Lower leg skin (tissue), 4 donors: ENCODE results near the gene IDE. TPM values are rescaled to one million over a fixed set of nuclear protein-coding genes. Genes with fewer than 3 reads are reported as not detected.
"Not testable (repeated sequence)": the region's sequence is repeated elsewhere in the genome, so short reads cannot be mapped to it uniquely, and the experiment has no call there.

ENCODE experiments used
- DNase-seq, 2 donors: peaks; one replicate each; pipeline ENCODE4 v3.0.0-alpha.2; 2019; ENCODE audit warnings: low spot score in 2 of 2
- H3K4me3 ChIP-seq: fragments of 200-600 bp; sonication (generic); 2 replicates; pipeline ENCODE4 v1.5.1; 2017; ENCODE audit warnings: mild to moderate bottlenecking, low read depth; ENCODE audit not compliant: poor library complexity, severe bottlenecking
- CTCF ChIP-seq, 3 donors: fragments of 450-650 bp; IDR thresholded peaks; one replicate each; pipeline ENCODE4 v1.5.1; 2016; ENCODE audit warnings: antibody characterized with exemption in 3 of 3, mild to moderate bottlenecking in 3 of 3, moderate library complexity in 2 of 3
- POLR2A ChIP-seq, 2 donors: fragments of 450-650 bp; IDR thresholded peaks; one replicate each; pipeline ENCODE4 v1.6.1; 2016 to 2017; ENCODE audit warnings: antibody characterized with exemption in 2 of 2, mild to moderate bottlenecking in 1 of 2, moderate library complexity in 1 of 2
- WGBS, 2 donors: methylation state at CpG; one replicate each; pipeline ENCODE4 v1.1.5; 2018; 5-methylcytosine and 5-hydroxymethylcytosine counted together
- intact Hi-C: fragments of 100-400 bp; cut with DNase I; formaldehyde crosslinking; loops from one replicate; pipeline ENCODE4 v1.15.0; 2023; ENCODE audit warnings: low total_unique reads
- total RNA-seq, 4 donors: library from RNA; depleted of rRNA; stranded (reverse); fragments of >200 nt; gene quantifications; one replicate each; pipeline ENCODE4 v1.1.0, GENCODE V29; 2016

The IDE gene
- total RNA-seq, 4 donors from 2014 or later = 189 to 443 (median 287) TPM

DNA sequence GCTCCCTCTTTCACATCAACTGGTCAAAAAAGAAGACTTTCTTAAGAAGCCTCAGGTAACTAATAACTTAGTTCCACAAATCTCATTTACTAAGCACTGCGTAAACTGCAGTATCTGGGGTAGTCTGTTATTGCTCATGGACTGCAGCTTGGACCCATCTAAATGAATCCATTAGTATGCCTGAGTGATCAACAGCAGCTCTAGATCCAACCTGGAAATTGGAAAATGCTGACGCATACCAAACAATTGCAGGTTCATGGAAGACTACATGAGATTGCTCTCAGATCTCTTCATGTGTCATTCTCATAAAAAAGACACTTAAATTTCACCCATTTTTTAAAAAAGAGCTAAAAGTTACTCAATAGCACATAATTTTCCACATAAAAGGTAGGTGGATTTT lies 121.6 kb downstream of the IDE start:
- no peak overlapping the region for H3K4me3 ChIP-seq
- DNase-seq = no peak
- TF ChIP-seq POLR2A (IDR thresholded peaks at IDR 0.05) (no peak), CTCF (IDR thresholded peaks at IDR 0.05) (no peak)
- 98 to 100% methylated on average over 2 of the region's 2 CpGs for WGBS, 2 donors
- intact Hi-C loops = no loop called here

- WGBS, 2 donors = 88% methylated on average over 7 of the region's 7 CpGs
- intact Hi-C loops = no loop called here
- DNase-seq = no peak
Observed at GRCh38 chr10:92451431-92451830, 122.5 kb downstream of the IDE start.

GRCh38 chr10:92450896-92451295 lies 123.0 kb downstream of the IDE start:
- intact Hi-C loops = no loop called here
- no peak for DNase-seq

More at GRCh38 chr10:92451431-92451830, 122.5 kb downstream of the IDE start:
- no peak overlapping the region for H3K4me3 ChIP-seq
- TF ChIP-seq POLR2A (IDR thresholded peaks at IDR 0.05) (no peak), CTCF (IDR thresholded peaks at IDR 0.05) (no peak)

GRCh38 chr10:92440578-92440977 lies 133.3 kb downstream of the IDE start:
- 92 to 94% methylated on average over 5 of the region's 5 CpGs for WGBS, 2 donors
- no peak overlapping the region for H3K4me3 ChIP-seq
- intact Hi-C loops = no loop called here
- no peak for DNase-seq
- TF ChIP-seq CTCF (IDR thresholded peaks at IDR 0.05) (no peak), POLR2A (IDR thresholded peaks at IDR 0.05) (no peak)

More at GRCh38 chr10:92450896-92451295, 123.0 kb downstream of the IDE start:
- H3K4me3 ChIP-seq = no peak overlapping the region
- TF ChIP-seq CTCF (IDR thresholded peaks at IDR 0.05) = no peak
- no peak for TF ChIP-seq POLR2A (IDR thresholded peaks at IDR 0.05)
- WGBS, 2 donors = 92 to 94% methylated on average over 2 of the region's 2 CpGs

DNA sequence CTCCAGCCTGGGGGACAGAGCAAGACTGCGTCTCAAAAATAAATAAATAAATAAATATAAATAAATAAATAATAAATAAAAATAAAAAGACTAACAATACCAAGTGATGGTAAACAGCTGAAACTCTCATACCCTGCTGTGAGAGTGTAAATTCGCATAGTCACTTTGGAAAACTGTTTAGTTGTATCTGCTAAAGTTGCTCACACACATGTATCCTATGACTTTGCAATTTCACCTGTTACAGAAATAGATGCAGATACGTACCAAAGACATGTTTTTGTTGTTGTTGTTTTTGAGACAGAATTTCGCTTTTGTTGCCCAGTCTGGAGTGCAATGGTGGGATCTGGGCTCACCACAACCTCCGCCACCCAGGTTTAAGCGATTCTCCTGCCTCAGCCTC lies 135.7 kb downstream of the IDE start:
- intact Hi-C loops = no loop called here
- TF ChIP-seq POLR2A (IDR thresholded peaks at IDR 0.05) = no peak
- no peak for TF ChIP-seq CTCF (IDR thresholded peaks at IDR 0.05)
- no peak for DNase-seq
- WGBS, 2 donors = 91 to 95% methylated on average over 6 of the region's 6 CpGs
- no peak overlapping the region for H3K4me3 ChIP-seq

DNA sequence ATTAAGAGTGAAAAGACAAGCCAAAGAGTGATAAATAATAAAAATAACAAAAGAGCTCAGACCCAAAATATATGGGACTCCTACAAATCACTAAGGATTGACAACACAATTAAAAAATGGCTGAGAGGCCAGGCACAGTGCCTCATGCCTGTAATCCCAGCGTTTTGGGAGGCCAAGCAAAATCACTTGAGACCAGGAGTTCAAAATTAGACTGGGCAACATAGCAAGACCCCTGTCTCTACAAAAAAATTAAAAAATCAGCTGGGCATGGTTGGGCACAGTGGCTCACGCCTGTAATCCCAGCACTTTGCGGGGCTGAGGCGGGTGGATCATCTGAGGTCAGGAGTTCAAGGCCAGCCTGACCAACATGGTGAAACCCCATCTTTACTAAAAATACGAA lies 137.3 kb downstream of the IDE start:
- no peak overlapping the region for H3K4me3 ChIP-seq
- TF ChIP-seq POLR2A (IDR thresholded peaks at IDR 0.05) = no peak
- no peak for TF ChIP-seq CTCF (IDR thresholded peaks at IDR 0.05)
- 87 to 89% methylated on average over 5 of the region's 5 CpGs for WGBS, 2 donors
- peak in 1 of 2 donors; percentile 32 for DNase-seq
- intact Hi-C loops = no loop called here

DNA sequence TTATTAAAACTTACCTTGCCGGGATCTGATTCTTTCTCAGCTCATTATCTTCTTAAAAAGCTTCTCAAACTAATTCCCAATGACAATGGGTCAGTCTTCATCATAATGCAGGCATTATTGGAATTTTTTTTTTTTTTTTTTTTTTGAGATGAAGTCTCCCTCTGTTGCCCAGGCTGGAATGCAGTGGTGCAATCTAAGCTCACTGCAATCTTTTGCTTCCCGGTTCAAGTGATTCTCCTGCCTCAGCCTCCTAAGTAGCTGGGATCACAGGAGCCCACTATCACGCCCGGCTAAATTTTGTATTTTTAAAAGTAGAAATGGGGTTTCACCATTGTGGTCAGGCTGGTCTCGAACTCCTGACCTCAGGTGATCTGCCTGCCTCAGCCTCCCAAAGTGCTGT lies 137.8 kb downstream of the IDE start:
- intact Hi-C loops, H3K4me3 ChIP-seq: not testable (repeated sequence)
- WGBS, 2 donors = 90 to 95% methylated on average over 5 of the region's 5 CpGs
- DNase-seq = peak in 1 of 2 donors; percentile 21
